GM12878 (cell line): ENCODE results near the gene SIGLEC11. TPM values are rescaled to one million over a fixed set of nuclear protein-coding genes. Genes with fewer than 3 reads are reported as not detected.

ENCODE experiments used
- ATAC-seq: fragments of 200-7000 bp; cut with Tn5 transposase; 3 replicates; pipeline ENCODE4 v1.9.1; 2020; ENCODE audit warnings: mild to moderate bottlenecking, moderate library complexity
- BruUV-seq: library from RNA; stranded (reverse); fragments of 400-500 nt; replicated peaks from 2 replicates; lab custom pipeline; 2021; lab: Mats Ljungman, UMichigan
- CTCF ChIA-PET: fragments of 300-600 bp; sonication (Branson Sonifier 250); formaldehyde crosslinking; extraction: SDS; loops from one replicate; lab custom pipeline; 2021; ENCODE audit warnings: inconsistent platforms; lab: Yijun Ruan, JAX
- POLR2A ChIA-PET: fragments of 350-600 bp; formaldehyde crosslinking; extraction: SDS; loops from one replicate; lab custom pipeline; 2021; ENCODE audit warnings: inconsistent platforms; lab: Charles Lee
- RAD21 ChIA-PET: fragments of 300-600 bp; sonication (Branson Sonifier 250); formaldehyde crosslinking; loops from one replicate; lab custom pipeline; 2023; ENCODE audit warnings: antibody characterized with exemption; ENCODE audit not compliant: unreplicated experiment; lab: Charles Lee
- SMC1A ChIA-PET: fragments of 300-600 bp; sonication (Branson Sonifier 250); formaldehyde crosslinking; loops from one replicate; lab custom pipeline; 2023; ENCODE audit not compliant: unreplicated experiment, uncharacterized antibody; lab: Charles Lee
- DNase-seq: peaks from one replicate; pipeline ENCODE4 v3.0.0-alpha.2; 2011; ENCODE audit warnings: low read depth, low spot score
- FAIRE-seq: peaks from 3 replicates; lab custom pipeline; 2011; peaks lifted over from hg19 to GRCh38; lab: Jason Lieb, UNC
- H2AFZ ChIP-seq: 2 replicates; pipeline ENCODE4 v1.6.0; 2011; ENCODE audit warnings: low read depth, low read length, control low read depth; ENCODE audit not compliant: control insufficient read depth
- H3K27ac ChIP-seq: 2 replicates; pipeline ENCODE4 v1.5.1; 2011; ENCODE audit warnings: control low read depth; ENCODE audit not compliant: control insufficient read depth, insufficient read depth
- H3K27me3 ChIP-seq, 2 experiments: replicated peaks in 1 of 2; 2 replicates each; pipeline versions ENCODE4 v1.6.0 to v1.6.1; 2011; ENCODE audit warnings: low read length in 1 of 2; ENCODE audit not compliant: control insufficient read depth in 2 of 2, insufficient read depth in 2 of 2
- H3K36me3 ChIP-seq, 2 experiments: 2 replicates each; pipeline ENCODE4 v1.5.1; 2011; ENCODE audit warnings: low read length in 1 of 2; ENCODE audit not compliant: control insufficient read depth in 2 of 2, insufficient read depth in 2 of 2
- H3K4me1 ChIP-seq: 2 replicates; pipeline ENCODE4 v1.6.1; 2011; ENCODE audit warnings: mild to moderate bottlenecking, low read length, moderate library complexity, mixed read lengths; ENCODE audit not compliant: control insufficient read depth, insufficient read depth
- H3K4me2 ChIP-seq: 2 replicates; pipeline ENCODE4 v1.6.0; 2011; ENCODE audit warnings: control low read depth; ENCODE audit not compliant: control insufficient read depth, insufficient read depth
- H3K4me3 ChIP-seq: fragments of 200-600 bp; sonication (generic); 2 replicates; pipeline ENCODE4 v1.5.1; 2016
- H3K79me2 ChIP-seq: 2 replicates; pipeline ENCODE4 v1.6.0; 2011; ENCODE audit warnings: low read length; ENCODE audit not compliant: control insufficient read depth, insufficient read depth
- H3K9ac ChIP-seq: 2 replicates; pipeline ENCODE4 v1.8.0; 2011; ENCODE audit warnings: low read length, control low read depth, mixed read lengths; ENCODE audit not compliant: control insufficient read depth, insufficient read depth
- H3K9me3 ChIP-seq: replicated peaks from 3 replicates; pipeline ENCODE4 v1.5.1; 2011; ENCODE audit warnings: mild to moderate bottlenecking, low read length; ENCODE audit not compliant: control insufficient read depth, insufficient read depth
- H4K20me1 ChIP-seq: 2 replicates; pipeline ENCODE4 v1.6.0; 2011; ENCODE audit not compliant: control insufficient read depth, insufficient read depth
- CBX3 ChIP-seq: fragments of 200-600 bp; sonication (generic); IDR thresholded peaks from 2 replicates; pipeline ENCODE4 v1.6.1; 2016; ENCODE audit warnings: low read depth, borderline replicate concordance
- CHD1 ChIP-seq: IDR thresholded peaks from 2 replicates; pipeline ENCODE4 v1.6.1; 2012; ENCODE audit warnings: low read depth, low read length, improper control_type of control experiment
- MAX ChIP-seq: IDR thresholded peaks from 2 replicates; pipeline ENCODE4 v1.6.1; 2012; ENCODE audit warnings: low read depth, low read length, improper control_type of control experiment
- RBBP5 ChIP-seq: fragments of 200-600 bp; sonication (generic); conservative IDR thresholded peaks from 2 replicates; pipeline ENCODE4 v1.6.1; 2016
- RFX5 ChIP-seq: IDR thresholded peaks from 2 replicates; pipeline ENCODE4 v1.6.1; 2011; ENCODE audit warnings: low read depth, low read length, improper control_type of control experiment
- USF1 ChIP-seq: IDR thresholded peaks from 2 replicates; pipeline ENCODE4 v1.6.1; 2011; ENCODE audit warnings: borderline replicate concordance, low read depth, mild to moderate bottlenecking, moderate library complexity, mixed read lengths, low read length; ENCODE audit not compliant: insufficient read depth; ENCODE audit errors: extremely low read length
- ZNF384 ChIP-seq: IDR thresholded peaks from 2 replicates; pipeline ENCODE4 v1.6.1; 2012; ENCODE audit warnings: low read depth, mild to moderate bottlenecking, low read length, improper control_type of control experiment, borderline replicate concordance
- WGBS: methylation state at CpG from one replicate; pipeline ENCODE4 v1.1.6; 2016; ENCODE audit warnings: low lambda C conversion rate; ENCODE audit not compliant: insufficient replicate concordance, insufficient coverage; ENCODE audit errors: missing lambda C conversion rate; 5-methylcytosine and 5-hydroxymethylcytosine counted together
- in situ Hi-C: fragments of 300-500 bp; cut with MboI; formaldehyde crosslinking; loops from 9 replicates; pipeline ENCODE4 v1.14.3; 2018; ENCODE audit warnings: mixed read lengths
- intact Hi-C: fragments of 100-400 bp; cut with micrococcal nuclease; formaldehyde crosslinking; loops from one replicate; pipeline ENCODE4 v1.14.2; 2022; ENCODE audit not compliant: unreplicated experiment
- polyA plus RNA-seq, 11 experiments: library from polyadenylated mRNA; depleted of rRNA in 4 of 11; unstranded in 6 of 11; stranded (reverse) in 5 of 11; fragments of >200 nt; fragmentation: Nextera tagmentation in 4 of 11; fragmentation: Illumina TruSeq in 1 of 11; extraction: Ambion mirVana in 4 of 11; extraction: Trizol in 1 of 11; gene quantifications; 1 replicate in 1 of 11; 2 replicates in 10 of 11; pipeline versions ENCODE4 v1.2.1 to v1.2.3, GENCODE V29; 2011 to 2016; ENCODE audit warnings: inconsistent platforms in 2 of 11, missing spikeins in 2 of 11, low read depth in 1 of 11
- total RNA-seq, 4 experiments: library from RNA; depleted of rRNA in 3 of 4; stranded (reverse); fragments of >200 nt in 3 of 4; fragmentation: Illumina TruSeq in 1 of 4; extraction: Trizol in 1 of 4; gene quantifications; 2 replicates each; pipeline versions ENCODE4 v1.2.1 to v1.2.3, GENCODE V29; 2013 to 2021
- TF ChIP-seq, protein P1 (sequence below): IDR thresholded peaks from 2 replicates; pipeline ENCODE4 v1.6.1; 2012; ENCODE audit warnings: mild to moderate bottlenecking, low read depth, low read length
- TF ChIP-seq, protein P2 (sequence below): IDR thresholded peaks from 2 replicates; pipeline ENCODE4 v1.6.1; 2011; ENCODE audit warnings: borderline replicate concordance, low read depth, mild to moderate bottlenecking, moderate library complexity, low read length; ENCODE audit not compliant: insufficient read depth, poor library complexity, severe bottlenecking
- TF ChIP-seq, protein P3 (sequence below): IDR thresholded peaks from 2 replicates; pipeline ENCODE4 v1.6.1; 2012; ENCODE audit warnings: low read length, inconsistent platforms
- TF ChIP-seq, protein P4 (sequence below): fragments of 150-350 bp; IDR thresholded peaks from 2 replicates; pipeline ENCODE4 v1.6.1; 2016; ENCODE audit warnings: low read depth, low read length

The SIGLEC11 gene
- total and polyA plus RNA-seq, 10 of the 15 experiments (the other 5 are each of a cell fraction or from before 2014, with no cell fraction given), result not detected

DNA sequence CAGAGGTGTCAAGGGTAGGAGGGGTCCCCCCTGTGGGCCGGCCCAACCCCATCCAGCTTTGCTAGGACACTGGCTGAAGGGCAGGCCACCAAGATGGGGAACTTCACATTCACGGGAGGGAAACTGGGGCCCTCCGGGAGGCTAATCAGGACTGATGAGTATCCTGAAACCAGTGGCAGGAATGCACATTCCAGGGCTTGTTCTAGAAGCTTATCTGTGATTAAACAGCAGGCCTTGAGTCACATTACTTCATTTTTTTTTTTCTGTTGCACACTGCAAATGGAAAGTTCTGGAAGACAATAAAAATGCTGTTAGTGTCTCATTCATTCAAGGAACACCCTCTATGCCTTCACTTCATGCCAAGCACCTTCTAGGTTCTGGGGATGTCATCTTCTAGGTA is 15.5 kb upstream of the SIGLEC11 start:
- no peak overlapping the region for H3K4me3 ChIP-seq
- H2AFZ ChIP-seq, result no peak overlapping the region
- no peaks in the 10 kb centered on the region for H3K27me3 ChIP-seq
- no TSS peak for BruUV-seq
- ChIA-PET SMC1A (interaction anchor here (0.6 to 1.3 kb wide), 3 partner anchors 15 to 90 kb away, joined by 3 read pairs; no protein-coding TSS in a partner anchor), RAD21 (no interaction called here), CTCF (interaction anchor here (0.8 to 1.1 kb wide), 2 partner anchors 33 to 39 kb away, joined by 3 to 5 read pairs; no protein-coding TSS in a partner anchor), POLR2A (no interaction called here)
- no peak overlapping the region for H3K9ac ChIP-seq
- WGBS, result 94% methylated on average over 3 of the region's 3 CpGs
- H3K4me1 ChIP-seq, result no peaks in the 10 kb centered on the region
- in situ Hi-C loops (no loop called here), intact Hi-C loops (no loop called here)
- FAIRE-seq (no peak), DNase-seq (no peak), ATAC-seq (no peak)
- H3K79me2 ChIP-seq, result no peaks in the 10 kb centered on the region
- H3K27ac ChIP-seq, result no peak overlapping the region
- H4K20me1 ChIP-seq, result no peaks in the 10 kb centered on the region
- no peaks in the 10 kb centered on the region; a peak in 1 of 4 replicates for H3K36me3 ChIP-seq
- H3K4me2 ChIP-seq, result no peak overlapping the region
- no peaks in the 10 kb centered on the region for H3K9me3 ChIP-seq
- TF ChIP-seq, protein P1, sequence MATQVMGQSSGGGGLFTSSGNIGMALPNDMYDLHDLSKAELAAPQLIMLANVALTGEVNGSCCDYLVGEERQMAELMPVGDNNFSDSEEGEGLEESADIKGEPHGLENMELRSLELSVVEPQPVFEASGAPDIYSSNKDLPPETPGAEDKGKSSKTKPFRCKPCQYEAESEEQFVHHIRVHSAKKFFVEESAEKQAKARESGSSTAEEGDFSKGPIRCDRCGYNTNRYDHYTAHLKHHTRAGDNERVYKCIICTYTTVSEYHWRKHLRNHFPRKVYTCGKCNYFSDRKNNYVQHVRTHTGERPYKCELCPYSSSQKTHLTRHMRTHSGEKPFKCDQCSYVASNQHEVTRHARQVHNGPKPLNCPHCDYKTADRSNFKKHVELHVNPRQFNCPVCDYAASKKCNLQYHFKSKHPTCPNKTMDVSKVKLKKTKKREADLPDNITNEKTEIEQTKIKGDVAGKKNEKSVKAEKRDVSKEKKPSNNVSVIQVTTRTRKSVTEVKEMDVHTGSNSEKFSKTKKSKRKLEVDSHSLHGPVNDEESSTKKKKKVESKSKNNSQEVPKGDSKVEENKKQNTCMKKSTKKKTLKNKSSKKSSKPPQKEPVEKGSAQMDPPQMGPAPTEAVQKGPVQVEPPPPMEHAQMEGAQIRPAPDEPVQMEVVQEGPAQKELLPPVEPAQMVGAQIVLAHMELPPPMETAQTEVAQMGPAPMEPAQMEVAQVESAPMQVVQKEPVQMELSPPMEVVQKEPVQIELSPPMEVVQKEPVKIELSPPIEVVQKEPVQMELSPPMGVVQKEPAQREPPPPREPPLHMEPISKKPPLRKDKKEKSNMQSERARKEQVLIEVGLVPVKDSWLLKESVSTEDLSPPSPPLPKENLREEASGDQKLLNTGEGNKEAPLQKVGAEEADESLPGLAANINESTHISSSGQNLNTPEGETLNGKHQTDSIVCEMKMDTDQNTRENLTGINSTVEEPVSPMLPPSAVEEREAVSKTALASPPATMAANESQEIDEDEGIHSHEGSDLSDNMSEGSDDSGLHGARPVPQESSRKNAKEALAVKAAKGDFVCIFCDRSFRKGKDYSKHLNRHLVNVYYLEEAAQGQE, result no peak
- TF ChIP-seq, protein P2, sequence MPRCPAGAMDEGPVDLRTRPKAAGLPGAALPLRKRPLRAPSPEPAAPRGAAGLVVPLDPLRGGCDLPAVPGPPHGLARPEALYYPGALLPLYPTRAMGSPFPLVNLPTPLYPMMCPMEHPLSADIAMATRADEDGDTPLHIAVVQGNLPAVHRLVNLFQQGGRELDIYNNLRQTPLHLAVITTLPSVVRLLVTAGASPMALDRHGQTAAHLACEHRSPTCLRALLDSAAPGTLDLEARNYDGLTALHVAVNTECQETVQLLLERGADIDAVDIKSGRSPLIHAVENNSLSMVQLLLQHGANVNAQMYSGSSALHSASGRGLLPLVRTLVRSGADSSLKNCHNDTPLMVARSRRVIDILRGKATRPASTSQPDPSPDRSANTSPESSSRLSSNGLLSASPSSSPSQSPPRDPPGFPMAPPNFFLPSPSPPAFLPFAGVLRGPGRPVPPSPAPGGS, result no peak
- TF ChIP-seq, protein P3, sequence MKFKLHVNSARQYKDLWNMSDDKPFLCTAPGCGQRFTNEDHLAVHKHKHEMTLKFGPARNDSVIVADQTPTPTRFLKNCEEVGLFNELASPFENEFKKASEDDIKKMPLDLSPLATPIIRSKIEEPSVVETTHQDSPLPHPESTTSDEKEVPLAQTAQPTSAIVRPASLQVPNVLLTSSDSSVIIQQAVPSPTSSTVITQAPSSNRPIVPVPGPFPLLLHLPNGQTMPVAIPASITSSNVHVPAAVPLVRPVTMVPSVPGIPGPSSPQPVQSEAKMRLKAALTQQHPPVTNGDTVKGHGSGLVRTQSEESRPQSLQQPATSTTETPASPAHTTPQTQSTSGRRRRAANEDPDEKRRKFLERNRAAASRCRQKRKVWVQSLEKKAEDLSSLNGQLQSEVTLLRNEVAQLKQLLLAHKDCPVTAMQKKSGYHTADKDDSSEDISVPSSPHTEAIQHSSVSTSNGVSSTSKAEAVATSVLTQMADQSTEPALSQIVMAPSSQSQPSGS, result no peak
- TF ChIP-seq RBBP5, result no peak
- TF ChIP-seq MAX, result no peak
- no peak for TF ChIP-seq RFX5
- no peak for TF ChIP-seq USF1
- TF ChIP-seq CHD1, result no peak
- TF ChIP-seq, protein P4, sequence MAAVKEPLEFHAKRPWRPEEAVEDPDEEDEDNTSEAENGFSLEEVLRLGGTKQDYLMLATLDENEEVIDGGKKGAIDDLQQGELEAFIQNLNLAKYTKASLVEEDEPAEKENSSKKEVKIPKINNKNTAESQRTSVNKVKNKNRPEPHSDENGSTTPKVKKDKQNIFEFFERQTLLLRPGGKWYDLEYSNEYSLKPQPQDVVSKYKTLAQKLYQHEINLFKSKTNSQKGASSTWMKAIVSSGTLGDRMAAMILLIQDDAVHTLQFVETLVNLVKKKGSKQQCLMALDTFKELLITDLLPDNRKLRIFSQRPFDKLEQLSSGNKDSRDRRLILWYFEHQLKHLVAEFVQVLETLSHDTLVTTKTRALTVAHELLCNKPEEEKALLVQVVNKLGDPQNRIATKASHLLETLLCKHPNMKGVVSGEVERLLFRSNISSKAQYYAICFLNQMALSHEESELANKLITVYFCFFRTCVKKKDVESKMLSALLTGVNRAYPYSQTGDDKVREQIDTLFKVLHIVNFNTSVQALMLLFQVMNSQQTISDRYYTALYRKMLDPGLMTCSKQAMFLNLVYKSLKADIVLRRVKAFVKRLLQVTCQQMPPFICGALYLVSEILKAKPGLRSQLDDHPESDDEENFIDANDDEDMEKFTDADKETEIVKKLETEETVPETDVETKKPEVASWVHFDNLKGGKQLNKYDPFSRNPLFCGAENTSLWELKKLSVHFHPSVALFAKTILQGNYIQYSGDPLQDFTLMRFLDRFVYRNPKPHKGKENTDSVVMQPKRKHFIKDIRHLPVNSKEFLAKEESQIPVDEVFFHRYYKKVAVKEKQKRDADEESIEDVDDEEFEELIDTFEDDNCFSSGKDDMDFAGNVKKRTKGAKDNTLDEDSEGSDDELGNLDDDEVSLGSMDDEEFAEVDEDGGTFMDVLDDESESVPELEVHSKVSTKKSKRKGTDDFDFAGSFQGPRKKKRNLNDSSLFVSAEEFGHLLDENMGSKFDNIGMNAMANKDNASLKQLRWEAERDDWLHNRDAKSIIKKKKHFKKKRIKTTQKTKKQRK, result no peak
- no peak for TF ChIP-seq CBX3
- no peak for TF ChIP-seq ZNF384
